Keratinocyte (primary cell): ENCODE results near the gene NFATC4.

Experiments used
- CTCF ChIP-seq, 3 experiments: IDR thresholded peaks in 1 of 3; conservative IDR thresholded peaks in 1 of 3; optimal IDR thresholded peaks in 1 of 3; 2 replicates in 2 of 3; 3 replicates in 1 of 3; pipeline versions ENCODE3 to v1.5.1; 2011; ENCODE audit warnings: low read length in 3 of 3, mild to moderate bottlenecking in 3 of 3, moderate library complexity in 2 of 3, control low read depth in 1 of 3, inconsistent platforms in 1 of 3; ENCODE audit not compliant: insufficient read depth in 2 of 3; ENCODE audit errors: extremely low read depth in 1 of 3
- EZH2 ChIP-seq: IDR thresholded peaks from one replicate; pipeline ENCODE4 v1.6.1; 2012; ENCODE audit warnings: inconsistent platforms, mild to moderate bottlenecking, low read length, moderate library complexity

GRCh38 chr14:24335461-24336171 is 32.4 kb upstream of the NFATC4 start:
- TF ChIP-seq EZH2 = no peak
- TF ChIP-seq CTCF (optimal IDR thresholded peaks at IDR 0.05 in 1 of 3, IDR thresholded peaks at IDR 0.05 in 1 of 3, conservative IDR thresholded peaks at IDR 0.05 in 1 of 3; ENCODE audit: extremely low read depth in 1 of 3, insufficient read depth in 2 of 3, low read length in 3 of 3) = no peak
